Stimulated activated CD4-positive, alpha-beta T cell treated with anti-CD3 and anti-CD28 coated beads, TNF-alpha, amount 100 ng/mL, for 48 hours (primary cell): ENCODE measurements around the gene FCRL1.

ENCODE experiments used
- DNase-seq, 3 donors: peaks; one replicate each; pipeline ENCODE4 v3.0.0-alpha.2; 2020; ENCODE audit warnings: low read depth in 3 of 3

Gene FCRL1

DNA sequence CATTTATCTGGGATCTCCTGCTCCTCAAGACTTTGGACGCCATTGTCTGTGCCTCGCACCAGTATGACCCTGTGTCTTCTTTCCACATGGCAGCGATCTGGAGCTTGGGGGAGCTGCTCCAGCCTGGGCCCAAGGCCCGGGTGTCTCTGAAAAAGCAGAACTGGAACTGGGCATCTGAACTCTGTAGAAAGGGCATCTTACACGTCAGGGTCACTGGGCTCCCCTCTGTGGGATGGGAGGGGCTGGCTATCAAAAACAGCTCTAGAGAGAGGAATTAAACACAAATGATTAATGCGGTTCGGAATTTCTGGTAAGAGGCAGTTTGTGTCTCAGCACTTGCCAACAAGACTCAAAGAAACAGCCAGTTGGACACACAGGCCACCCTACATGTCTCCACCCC is 16.1 kb downstream of the FCRL1 start:
- no peak for DNase-seq

DNA sequence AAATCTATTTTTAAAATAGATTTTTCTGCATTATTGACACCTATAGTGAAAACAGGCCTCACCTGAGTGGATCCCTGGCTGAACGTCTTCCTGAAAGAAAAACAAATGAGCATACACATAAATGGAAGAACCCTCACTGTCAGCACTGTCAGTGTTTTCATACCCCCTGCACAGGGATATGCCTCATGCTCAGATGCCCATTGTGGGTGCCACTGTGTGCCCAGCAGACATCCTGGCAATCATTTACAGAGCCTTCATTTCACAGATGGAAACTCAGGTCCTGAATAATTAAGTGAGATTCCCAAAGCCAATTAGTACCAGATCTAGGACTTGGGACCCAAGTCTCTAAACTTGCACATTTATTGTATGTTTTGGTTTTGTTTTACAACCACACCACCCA is 19.9 kb downstream of the FCRL1 start:
- no peak for DNase-seq

DNA sequence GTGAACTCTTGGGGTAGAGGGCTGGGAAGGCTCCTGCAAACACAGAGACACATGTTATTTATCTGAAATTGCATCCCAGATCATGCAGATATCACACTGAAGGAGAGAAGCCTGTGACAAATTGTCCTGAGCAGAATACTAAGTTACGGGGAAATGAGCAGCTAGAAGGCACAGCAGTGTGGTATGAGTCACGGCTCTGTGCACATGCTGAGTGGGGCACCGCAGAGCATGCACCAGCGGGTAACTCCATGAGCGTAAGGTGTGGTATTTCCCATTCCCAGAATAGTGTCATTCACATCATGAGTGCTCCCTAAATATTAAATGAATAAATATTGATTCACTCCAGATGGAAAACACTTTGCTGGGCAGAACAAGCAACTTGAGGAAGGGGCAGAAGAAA is 21.7 kb downstream of the FCRL1 start:
- DNase-seq, result no peak

DNA sequence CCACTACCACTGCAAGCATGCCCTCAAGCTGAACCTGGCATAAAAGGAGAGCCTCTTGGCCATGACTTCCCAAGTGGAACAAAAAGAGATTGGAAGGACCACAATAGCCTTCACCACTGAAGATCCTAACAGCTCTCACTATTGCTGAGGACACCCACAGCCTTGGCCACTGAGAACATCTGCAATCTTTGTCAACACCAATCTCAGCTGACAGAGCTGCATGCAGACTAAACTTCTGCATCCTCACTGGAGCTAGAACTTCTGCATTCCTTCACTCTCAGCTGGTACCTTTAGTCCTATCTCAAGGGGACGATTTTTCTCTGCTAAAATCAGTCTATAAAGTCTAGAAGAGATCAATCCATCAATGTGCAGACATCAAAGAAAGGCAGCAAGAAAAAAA is 34.7 kb downstream of the FCRL1 start:
- DNase-seq, result no peak

DNA sequence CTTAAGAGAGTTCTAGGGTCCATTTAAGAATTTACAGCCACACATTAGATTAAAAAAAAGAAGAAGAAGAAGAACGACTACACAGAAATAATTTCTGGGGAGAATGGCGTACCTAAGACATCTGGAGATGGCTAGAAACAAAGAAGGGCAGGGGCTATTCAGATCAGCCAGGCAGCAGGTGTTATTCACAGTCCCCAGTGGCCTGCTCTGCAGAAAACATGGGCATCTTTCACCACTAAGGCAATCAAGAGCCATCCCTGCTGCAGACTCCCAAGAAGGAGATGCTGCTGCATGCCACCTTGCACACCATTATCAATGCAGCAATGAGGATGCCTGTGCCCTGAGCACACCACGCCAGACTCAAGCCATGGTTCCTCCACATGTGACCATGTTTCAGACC is 35.1 kb downstream of the FCRL1 start:
- no peak for DNase-seq

DNA sequence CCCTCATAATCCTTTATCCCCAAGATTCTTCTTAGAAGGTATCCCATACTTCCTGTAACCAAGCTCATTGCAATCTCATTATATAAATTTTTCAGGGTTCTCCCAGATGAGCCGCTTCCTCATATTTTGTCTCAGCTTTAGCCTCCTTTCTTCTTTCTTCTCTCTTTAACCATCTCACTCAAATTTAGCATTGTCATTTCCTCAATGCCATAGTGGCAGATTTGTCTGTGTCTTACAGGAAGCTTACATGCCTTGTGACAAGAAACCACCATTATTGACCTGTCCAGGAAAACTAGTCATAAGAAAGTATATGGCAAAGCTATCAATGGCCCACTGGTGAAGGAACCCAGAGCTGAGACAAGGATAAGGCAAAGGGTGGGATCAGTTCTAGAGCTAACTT is 37.0 kb downstream of the FCRL1 start:
- DNase-seq, result no peak

DNA sequence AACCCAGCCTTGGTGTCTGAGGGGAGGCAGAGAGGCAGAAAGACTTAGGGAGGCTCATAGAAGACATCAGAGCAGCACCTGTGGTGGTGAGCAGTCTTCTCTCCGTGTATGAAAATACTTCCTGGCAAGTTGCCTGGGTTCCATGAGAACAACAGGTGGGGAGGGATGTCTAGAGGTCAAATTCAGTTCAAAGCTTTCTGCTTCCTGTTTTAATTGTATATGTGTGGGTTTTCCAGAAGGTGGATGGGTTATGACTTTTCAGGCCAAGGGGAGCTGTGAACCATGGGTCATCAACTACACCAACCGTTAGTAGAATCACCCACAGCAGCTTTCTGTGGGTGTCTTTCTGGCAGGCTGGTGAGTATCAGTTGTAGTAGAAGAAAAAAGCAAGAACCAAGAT is 38.9 kb downstream of the FCRL1 start:
- DNase-seq, result no peak

DNA sequence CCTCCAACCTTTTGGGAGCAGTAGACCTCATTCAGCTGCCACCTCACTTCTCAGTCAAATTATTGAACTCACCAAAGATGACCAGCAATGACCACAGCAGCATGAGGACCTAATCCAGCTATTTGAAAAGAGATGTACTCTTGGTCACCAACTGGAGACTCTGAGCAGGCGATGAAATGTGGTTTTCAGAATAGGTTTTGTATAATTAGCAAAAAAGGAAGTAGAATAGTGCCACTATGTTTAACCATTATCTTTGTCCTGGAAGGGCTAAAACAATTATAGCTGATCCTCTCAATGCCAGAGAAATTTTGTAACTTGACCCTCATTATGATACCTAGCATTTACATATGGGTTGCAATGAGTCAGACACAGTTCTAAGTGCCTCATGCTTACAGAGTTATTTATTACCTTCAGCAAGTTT is 42.9 kb downstream of the FCRL1 start, which contains the start of gene FCRL2:
Gene FCRL2, minus strand, starts transcription at position 162 of the 421 bp plus-strand sequence. Its CDS starts 59 bp downstream, at position 103.
- DNase-seq, result no peak

DNA sequence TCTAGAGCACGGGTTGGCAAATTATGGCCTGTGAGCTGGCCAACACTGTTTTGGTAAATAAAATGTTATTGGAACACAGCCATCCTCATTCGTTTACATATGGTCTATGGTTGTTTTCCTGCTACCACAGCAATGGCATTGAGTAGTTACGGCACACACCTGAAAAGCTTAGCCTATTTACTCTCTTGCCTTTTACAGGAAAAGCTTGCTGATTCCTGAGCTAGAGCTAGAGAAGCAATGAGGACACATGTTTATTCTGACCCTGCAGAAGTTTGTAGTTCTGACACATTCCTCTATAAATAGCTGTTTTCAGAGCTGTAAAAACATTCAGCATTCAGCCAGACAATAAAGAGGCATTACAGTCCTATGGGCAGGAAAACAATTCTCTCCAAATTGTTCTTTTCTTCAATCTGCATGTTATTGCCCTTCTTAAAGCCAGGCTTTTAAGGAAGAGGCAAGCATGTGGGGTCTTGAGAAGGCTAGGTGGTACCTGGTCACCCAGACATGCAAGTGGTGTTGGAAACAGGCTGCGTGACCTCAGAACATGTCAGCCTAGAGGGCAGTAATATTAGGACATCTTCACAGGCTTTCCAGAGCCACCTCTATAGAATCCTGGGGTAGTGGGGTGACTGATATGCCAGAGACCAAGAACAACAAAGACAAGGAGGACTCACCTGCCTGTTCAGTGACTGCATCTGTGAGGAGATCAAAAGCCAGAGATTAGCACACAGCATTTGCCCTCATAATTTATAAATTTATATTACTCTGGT is 44.6 kb downstream of the FCRL1 start:
- DNase-seq, result no peak

DNA sequence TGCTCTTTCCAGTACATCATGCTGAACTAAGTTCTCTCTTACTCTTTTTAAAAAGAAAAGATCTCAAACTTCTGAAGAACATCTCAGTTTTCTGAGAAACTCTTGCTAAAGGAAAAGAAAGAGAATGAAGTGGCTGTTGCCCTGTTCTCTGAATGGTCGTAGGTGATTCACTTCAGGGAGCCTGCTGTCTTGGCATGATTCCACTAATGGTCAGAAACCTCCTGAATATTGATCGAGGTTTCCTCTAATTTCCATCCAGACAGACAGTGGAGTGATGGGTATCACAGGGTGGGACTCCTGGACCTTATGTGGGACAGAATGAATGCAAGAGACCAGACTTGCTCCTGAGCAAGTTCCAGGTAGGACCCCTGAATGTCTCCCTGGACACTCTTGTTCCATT is 45.5 kb downstream of the FCRL1 start:
- DNase-seq, result no peak

DNA sequence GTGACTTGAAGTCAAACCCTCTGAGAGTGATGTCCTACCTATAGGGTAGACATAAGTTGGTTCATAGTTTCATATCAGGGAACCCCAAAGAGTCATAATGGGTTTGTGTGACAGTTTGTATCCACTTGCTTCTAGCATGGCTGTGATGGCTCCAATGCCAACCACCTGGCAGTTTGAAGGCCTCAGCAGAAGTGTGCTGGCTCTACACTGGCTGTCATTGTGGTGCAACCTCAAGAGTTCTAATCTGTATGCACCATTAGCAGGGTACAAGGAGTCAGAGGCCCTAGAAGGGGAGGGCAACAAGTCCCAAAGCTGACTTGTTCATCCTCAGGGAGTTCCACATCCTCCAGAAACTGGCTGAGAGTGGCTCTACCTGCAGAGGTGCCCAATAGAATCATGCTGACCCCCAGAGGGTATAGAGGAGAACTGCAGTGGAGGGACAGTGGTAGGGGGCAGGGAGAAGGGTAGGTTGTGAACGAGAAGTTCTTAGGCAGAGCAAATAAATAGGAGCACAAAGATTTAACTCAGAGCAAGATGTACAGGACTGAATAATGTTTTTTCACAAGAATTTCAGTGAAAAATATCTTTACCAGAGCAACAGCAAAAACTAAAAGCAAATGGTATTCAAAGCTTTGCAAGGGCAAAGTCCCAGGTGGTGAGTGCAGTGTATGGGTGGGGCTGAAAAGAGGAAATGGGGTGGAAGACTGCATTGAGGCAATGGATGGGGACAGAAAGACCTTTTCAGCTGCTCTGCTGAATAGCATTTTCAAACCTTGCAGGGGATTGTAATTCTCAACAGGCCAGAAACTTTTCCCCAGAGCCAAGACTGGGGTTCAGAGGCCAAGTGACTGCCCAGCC is 46.2 kb downstream of the FCRL1 start:
- DNase-seq, result no peak

DNA sequence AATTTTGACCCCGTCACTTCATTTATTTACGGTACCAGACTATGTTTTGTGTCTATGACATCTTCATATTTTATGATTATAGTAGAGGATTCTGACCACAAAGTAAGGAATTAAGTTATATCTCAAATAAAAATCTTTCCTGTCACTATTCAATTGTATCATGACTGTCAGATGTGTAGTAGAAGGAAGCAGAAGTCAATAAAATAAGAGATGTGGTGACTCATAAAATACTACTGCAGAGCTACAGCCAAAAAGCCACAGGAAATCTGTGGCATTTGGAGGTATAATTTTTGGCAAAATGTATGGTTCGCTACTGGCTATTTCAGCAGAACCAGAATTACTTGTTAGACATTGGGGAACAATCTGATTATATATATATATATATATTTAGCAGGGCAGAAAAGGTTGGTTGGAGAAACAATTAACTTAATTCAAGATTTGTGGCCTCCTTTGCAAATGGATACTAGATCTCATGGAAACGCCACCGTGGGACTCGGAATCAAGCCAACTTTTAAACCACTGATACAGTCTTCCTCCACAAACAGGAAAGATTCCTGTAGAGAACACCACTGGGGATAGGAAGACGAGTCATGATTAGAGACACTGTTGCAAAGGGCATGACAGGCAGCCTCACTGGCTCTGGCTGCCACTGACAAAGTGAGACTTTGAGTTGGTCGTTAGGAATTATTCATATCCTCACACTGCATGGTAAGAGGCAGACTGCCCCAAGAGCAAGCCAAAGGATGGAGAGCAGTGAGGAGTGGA is 48.1 kb downstream of the FCRL1 start:
- DNase-seq, result no peak

DNA sequence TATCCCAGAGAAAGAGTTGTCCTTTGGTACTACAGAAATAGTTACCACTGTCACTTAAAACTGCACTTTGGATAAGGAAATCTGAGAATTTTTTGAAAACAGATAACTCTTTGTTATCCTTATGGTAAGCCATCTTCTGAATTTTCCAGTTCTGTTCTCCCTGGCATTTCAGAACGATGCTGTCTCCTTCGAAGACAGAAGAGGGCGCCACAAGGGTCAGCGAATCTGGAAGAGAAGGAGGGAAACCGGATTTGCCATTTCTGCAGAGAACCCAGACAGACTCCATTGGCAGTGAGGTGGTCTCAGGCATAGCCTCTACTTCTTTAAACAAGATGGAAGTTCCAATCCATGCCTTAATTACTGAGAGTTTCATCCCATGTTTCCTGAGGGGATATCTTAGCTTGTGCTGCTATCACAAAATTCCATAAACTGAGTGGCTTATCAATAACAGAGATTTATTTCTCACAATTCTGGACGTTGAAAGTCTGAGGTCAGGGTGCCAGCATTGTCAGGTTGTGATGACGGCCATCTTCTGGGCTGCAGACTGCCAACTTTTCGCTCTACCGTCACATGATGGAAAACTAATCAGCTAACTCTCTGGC is 49.4 kb downstream of the FCRL1 start:
- DNase-seq, result no peak

DNA sequence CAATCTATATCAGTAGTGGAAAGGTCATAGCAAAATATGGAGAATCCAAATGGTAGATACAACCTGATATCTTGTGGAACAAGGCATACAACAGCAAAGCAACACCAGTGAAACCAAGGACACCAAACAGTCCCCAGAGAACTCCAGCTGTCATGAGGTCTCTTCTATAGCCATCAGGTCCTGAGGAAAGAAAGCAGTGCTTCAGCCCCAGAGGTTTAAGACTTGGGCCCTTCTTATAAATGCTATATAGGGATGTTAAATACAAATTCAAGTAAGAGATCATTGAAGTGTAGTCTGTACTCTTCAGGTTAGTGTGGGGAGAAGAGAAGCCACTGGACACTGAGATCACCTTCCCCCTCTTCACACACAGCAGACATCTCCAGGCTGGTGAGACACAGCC is 53.1 kb downstream of the FCRL1 start:
- DNase-seq, result no peak

DNA sequence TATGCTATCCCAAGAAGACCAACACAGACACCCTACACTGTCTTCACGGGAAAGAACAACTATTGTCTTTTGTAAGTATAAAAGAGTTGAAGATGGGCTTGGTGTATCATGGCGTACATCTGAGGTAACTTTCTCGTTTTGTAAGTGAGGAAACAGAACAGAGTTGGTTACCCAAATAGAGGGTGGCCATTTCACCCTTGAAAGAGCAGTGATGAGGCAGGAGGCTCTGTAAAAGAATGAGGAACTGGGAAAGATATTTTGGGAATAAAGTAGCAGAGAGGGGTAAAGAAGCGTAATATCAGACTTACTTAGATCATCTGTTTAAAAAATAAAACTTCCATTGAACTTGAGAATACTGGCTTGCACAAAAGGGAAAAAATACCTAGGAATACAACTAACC is 61.9 kb downstream of the FCRL1 start:
- DNase-seq, result no peak

DNA sequence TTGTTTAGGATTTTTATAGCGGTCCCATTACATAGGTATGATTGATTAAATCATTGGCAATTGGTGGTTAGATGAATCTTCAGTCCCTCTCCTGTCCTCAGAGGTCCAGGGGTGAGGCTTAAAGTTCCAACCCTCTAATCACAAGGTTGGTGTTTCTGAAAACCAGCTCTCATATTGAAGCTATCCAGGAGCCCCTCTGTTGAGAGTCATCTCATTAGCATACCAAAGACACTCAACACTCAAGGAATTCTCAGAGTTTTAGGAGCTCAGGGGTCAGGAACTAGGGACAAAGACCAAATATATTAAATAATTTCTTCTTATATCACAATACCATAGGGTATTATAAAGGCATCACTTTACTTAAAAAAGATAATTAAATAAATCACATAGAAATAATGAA is 66.3 kb downstream of the FCRL1 start:
- no peak for DNase-seq

DNA sequence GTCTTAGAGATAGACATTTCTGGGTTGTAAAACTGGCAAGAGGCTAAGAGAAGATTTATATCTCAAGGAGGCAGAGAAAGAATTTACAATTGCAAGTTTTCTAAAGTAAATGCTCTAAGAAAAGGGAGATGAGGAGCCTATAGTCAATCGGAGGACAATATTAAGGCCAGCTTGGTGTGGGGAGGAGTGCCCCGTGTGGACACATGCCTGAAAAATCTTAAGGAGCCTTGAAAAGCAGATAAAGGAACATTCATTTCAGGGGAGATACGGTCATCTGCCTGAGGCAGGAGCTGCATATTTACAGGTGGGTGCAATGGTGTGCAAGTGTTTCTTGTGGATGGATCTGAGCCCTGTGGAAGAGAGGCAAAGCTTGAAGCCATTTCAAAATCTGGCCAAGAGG is 68.6 kb downstream of the FCRL1 start:
- DNase-seq, result no peak

DNA sequence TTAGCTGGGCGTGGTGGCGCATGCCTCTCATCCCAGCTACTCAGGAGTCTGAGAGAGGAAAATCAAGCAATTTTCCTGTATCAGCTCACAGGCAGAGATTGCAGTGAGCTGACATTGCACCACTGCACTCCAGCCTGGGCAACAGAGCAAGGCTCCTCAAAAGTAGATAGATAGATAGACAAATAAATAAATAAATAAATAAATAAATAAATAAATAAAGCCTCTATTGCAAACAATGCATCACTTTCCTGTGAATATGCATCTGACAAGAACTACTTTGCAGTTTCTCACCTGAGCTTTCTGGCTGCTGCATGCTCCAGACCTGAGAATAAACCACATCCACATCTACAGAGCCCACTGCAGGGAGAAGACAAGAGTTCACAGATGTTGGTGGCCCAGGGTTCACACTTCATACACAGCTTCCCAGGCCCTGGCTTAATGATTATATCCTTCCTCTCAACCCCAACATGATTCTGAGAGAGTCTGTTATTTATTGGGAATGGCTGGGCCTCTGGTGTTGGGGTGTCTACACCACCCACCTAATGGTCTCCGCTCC is 71.6 kb downstream of the FCRL1 start:
- DNase-seq, result no peak
